Hypothalamus (tissue), 51 donors: ENCODE measurements around the gene BLTP3B.
A peak's percentile ranks its signal among the peaks of the same experiment; 100 is the strongest.
"Not testable (repeated sequence)": the region's sequence is repeated elsewhere in the genome, so short reads cannot be mapped to it uniquely, and the experiment has no call there.

Experiments
- DNase-seq, 51 donors: peaks; one replicate each; lab custom pipeline; 2025; lab: John Stamatoyannopoulos, UW

The BLTP3B gene

GRCh38 chr12:100142851-100143559 is at the start of gene BLTP3B:
Gene BLTP3B, minus strand, starts transcription at chr12:100142874. Its CDS starts 239 bp downstream, at chr12:100142635.
- peak in 46 of 51 donors; percentile 61 to 96 (median 88) for DNase-seq

- DNase-seq: no peak
Observed at GRCh38 chr12:100189636-100190394, 47.1 kb upstream of the BLTP3B start.

GRCh38 chr12:100188888-100189635 is 46.4 kb upstream of the BLTP3B start:
- DNase-seq: not testable (repeated sequence)

- DNase-seq: no peak
Observed at GRCh38 chr12:100187857-100188519, 45.3 kb upstream of the BLTP3B start.

GRCh38 chr12:100187068-100187467 is 44.4 kb upstream of the BLTP3B start:
- DNase-seq: no peak

GRCh38 chr12:100186071-100186470 is 43.4 kb upstream of the BLTP3B start:
- DNase-seq: peak in 1 of 51 donors; percentile 20

GRCh38 chr12:100185361-100185894 is 42.8 kb upstream of the BLTP3B start:
- peak in 21 of 51 donors; percentile 7 to 42 (median 13) for DNase-seq

GRCh38 chr12:100184549-100185145 is 42.0 kb upstream of the BLTP3B start:
- no peak for DNase-seq

GRCh38 chr12:100179252-100179651 is 36.6 kb upstream of the BLTP3B start:
- DNase-seq: no peak

- DNase-seq: not testable (repeated sequence)
Observed at GRCh38 chr12:100176493-100176892, 33.8 kb upstream of the BLTP3B start.

GRCh38 chr12:100174495-100174894 is 31.8 kb upstream of the BLTP3B start:
- no peak for DNase-seq

- DNase-seq: no peak
Observed at GRCh38 chr12:100173111-100173510, 30.4 kb upstream of the BLTP3B start.

- DNase-seq: no peak
Observed at GRCh38 chr12:100171248-100171647, 28.6 kb upstream of the BLTP3B start.

- peak in 5 of 51 donors; percentile 10 to 24 (median 12) for DNase-seq
Observed at GRCh38 chr12:100170313-100170858, 27.7 kb upstream of the BLTP3B start.

GRCh38 chr12:100169345-100169744 is 26.7 kb upstream of the BLTP3B start:
- no peak for DNase-seq

- DNase-seq: no peak
Observed at GRCh38 chr12:100168562-100168961, 25.9 kb upstream of the BLTP3B start.

- DNase-seq: no peak
Observed at GRCh38 chr12:100166232-100166631, 23.6 kb upstream of the BLTP3B start.

GRCh38 chr12:100165356-100165755 is 22.7 kb upstream of the BLTP3B start:
- DNase-seq: no peak

- no peak for DNase-seq
Observed at GRCh38 chr12:100164153-100164704, 21.6 kb upstream of the BLTP3B start.
